BJ (cell line): ENCODE data around the gene NUCKS1. TPM values are rescaled to one million over a fixed set of nuclear protein-coding genes. Genes with fewer than 3 reads are reported as not detected.
A peak's percentile ranks its signal among the peaks of the same experiment; 100 is the strongest.

Experiments
- CTCF ChIA-PET: fragments of 350-600 bp; formaldehyde crosslinking; extraction: SDS; loops from one replicate; lab custom pipeline; 2021; ENCODE audit warnings: antibody characterized with exemption, inconsistent platforms; lab: Yijun Ruan, JAX
- POLR2A ChIA-PET: fragments of 300-600 bp; sonication (Branson Sonifier 250); formaldehyde crosslinking; extraction: SDS; loops from one replicate; lab custom pipeline; 2021; ENCODE audit warnings: antibody characterized with exemption; lab: Charles Lee
- DNase-seq: peaks from one replicate; pipeline ENCODE4 v3.0.0-alpha.2; 2011; ENCODE audit warnings: low read depth
- H3K27me3 ChIP-seq: 2 replicates; pipeline ENCODE4 v1.6.0; 2011; ENCODE audit warnings: low read length; ENCODE audit not compliant: control insufficient read depth, insufficient read depth
- H3K36me3 ChIP-seq: 2 replicates; pipeline ENCODE4 v1.5.1; 2011; ENCODE audit warnings: low read length; ENCODE audit not compliant: control insufficient read depth, insufficient read depth
- H3K4me3 ChIP-seq: 2 replicates; pipeline ENCODE4 v1.5.1; 2011; ENCODE audit warnings: low read depth, mild to moderate bottlenecking, control low read depth, low read length
- polyA plus RNA-seq: library from polyadenylated mRNA; depleted of rRNA; stranded (reverse); fragments of >200 nt; gene quantifications from 2 replicates; pipeline ENCODE4 v1.2.3, GENCODE V29; 2011
- TF ChIP-seq, protein P1 (sequence below): IDR thresholded peaks from 2 replicates; pipeline ENCODE4 v1.5.1; 2011; ENCODE audit warnings: low read depth, mild to moderate bottlenecking, control low read depth, inconsistent platforms, low read length, moderate library complexity; ENCODE audit not compliant: insufficient read depth

The NUCKS1 gene
- polyA plus RNA-seq, 1 experiment: 33.3 TPM

GRCh38 chr1:205719015-205719414 is 31.0 kb downstream of the NUCKS1 start:
- no peak overlapping the region for H3K4me3 ChIP-seq
- POLR2A ChIA-PET: no interaction called here
- no peak for DNase-seq
- CTCF ChIA-PET: no interaction called here
- no peaks in the 10 kb centered on the region for H3K27me3 ChIP-seq
- peaks cover 7% of the 10 kb centered on the region; the same call in 1 of the 2 replicates for H3K36me3 ChIP-seq
- TF ChIP-seq, protein P1, sequence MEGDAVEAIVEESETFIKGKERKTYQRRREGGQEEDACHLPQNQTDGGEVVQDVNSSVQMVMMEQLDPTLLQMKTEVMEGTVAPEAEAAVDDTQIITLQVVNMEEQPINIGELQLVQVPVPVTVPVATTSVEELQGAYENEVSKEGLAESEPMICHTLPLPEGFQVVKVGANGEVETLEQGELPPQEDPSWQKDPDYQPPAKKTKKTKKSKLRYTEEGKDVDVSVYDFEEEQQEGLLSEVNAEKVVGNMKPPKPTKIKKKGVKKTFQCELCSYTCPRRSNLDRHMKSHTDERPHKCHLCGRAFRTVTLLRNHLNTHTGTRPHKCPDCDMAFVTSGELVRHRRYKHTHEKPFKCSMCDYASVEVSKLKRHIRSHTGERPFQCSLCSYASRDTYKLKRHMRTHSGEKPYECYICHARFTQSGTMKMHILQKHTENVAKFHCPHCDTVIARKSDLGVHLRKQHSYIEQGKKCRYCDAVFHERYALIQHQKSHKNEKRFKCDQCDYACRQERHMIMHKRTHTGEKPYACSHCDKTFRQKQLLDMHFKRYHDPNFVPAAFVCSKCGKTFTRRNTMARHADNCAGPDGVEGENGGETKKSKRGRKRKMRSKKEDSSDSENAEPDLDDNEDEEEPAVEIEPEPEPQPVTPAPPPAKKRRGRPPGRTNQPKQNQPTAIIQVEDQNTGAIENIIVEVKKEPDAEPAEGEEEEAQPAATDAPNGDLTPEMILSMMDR: no peak

DNA sequence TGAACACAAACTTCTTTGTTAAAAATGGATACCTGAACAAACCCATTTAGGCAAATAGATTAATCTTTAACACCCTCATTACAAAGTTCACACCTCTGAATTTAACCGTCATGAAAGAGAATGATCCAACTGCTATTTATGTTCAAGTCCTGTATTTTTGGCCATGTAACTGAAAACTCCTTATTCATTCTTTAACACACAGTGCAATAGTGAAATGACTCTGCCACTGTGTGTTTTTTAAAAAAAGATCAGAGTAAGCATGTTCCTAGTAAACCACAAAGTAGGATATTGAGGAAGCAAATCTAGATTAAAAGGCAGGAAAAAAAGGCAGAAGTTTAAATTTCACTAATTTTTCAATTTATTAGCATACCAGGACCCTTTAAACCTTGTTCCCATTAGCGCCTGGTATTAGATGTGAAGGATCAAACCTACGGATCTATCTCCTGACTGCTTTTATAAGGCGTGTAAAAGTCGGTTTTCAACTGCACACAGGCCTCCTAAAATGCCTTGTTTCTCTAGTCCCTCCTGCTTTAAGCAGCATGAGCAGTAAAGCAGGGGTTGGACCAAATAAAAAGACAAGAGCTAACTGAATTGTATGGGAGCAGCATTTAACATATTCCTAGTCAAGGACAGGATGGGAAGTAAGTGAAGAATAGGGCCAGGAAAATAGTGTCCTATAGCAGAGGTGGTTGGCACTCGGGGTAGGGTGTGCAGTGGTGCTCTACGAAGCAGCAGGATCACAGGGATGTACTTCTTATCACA is 33.4 kb downstream of the NUCKS1 start:
- Histone ChIP-seq H3K36me3 (peaks cover 7% of the 10 kb centered on the region; the same call in 1 of the 2 replicates), H3K4me3 (no peak overlapping the region), H3K27me3 (no peaks in the 10 kb centered on the region)
- ChIA-PET POLR2A (no interaction called here), CTCF (no interaction called here)
- no peak for DNase-seq
- TF ChIP-seq, protein P1: no peak

- Histone ChIP-seq H3K36me3 (peaks cover 5% of the 10 kb centered on the region; the same call in 1 of the 2 replicates), H3K27me3 (no peaks in the 10 kb centered on the region), H3K4me3 (no peak overlapping the region)
- CTCF ChIA-PET: interaction anchor here (13.3 kb wide), 1 partner anchor 57 kb away, joined by 242 read pairs; no protein-coding TSS in a partner anchor
- TF ChIP-seq, protein P1: no peak
- no peak for DNase-seq
- POLR2A ChIA-PET: no interaction called here
Measured at GRCh38 chr1:205715628-205716027, 34.4 kb downstream of the NUCKS1 start.

DNA sequence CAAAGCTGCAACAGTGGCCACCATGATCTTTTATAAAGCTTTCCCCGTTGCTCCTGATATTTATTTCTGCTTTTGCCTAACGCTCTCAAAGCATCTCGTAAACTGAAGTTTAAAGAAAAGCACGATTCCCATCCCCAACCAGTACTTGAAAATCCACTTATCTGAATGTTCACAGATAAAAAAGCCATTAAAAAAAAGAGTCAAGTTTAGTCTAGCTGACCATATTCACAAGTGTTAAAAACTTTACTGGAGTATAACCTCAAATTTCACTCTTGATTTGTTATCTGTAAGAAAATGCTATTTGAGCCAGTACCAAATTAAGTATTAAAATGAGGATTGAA is 35.1 kb downstream of the NUCKS1 start:
- TF ChIP-seq, protein P1: no peak
- CTCF ChIA-PET: interaction anchor here (0.6 to 13.3 kb wide), 6 partner anchors 13 to 262 kb away, joined by 3 to 242 read pairs (median 4); no protein-coding TSS in a partner anchor
- Histone ChIP-seq H3K36me3 (peaks cover 3% of the 10 kb centered on the region; the same call in 1 of the 2 replicates), H3K27me3 (no peaks in the 10 kb centered on the region), H3K4me3 (no peak overlapping the region)
- DNase-seq: no peak
- POLR2A ChIA-PET: interaction anchor here (0.7 kb wide), 1 partner anchor 204 kb away, joined by 3 read pairs; no protein-coding TSS in a partner anchor

- H3K36me3 ChIP-seq: peaks cover 3% of the 10 kb centered on the region; the same call in 1 of the 2 replicates
- CTCF ChIA-PET: interaction anchor here (0.6 to 13.3 kb wide), 6 partner anchors 13 to 263 kb away, joined by 3 to 242 read pairs (median 4); no protein-coding TSS in a partner anchor
Measured at GRCh38 chr1:205714190-205714905, 35.6 kb downstream of the NUCKS1 start.

More at GRCh38 chr1:205714190-205714905, 35.6 kb downstream of the NUCKS1 start:
- Histone ChIP-seq H3K4me3 (no peak overlapping the region), H3K27me3 (no peaks in the 10 kb centered on the region)
- TF ChIP-seq, protein P1: no peak
- DNase-seq: peak; percentile 18
- POLR2A ChIA-PET: interaction anchor here (0.7 kb wide), 1 partner anchor 204 kb away, joined by 3 read pairs; no protein-coding TSS in a partner anchor
